K562 (cell line): ENCODE results near the gene PLCL2. TPM values are rescaled to one million over a fixed set of nuclear protein-coding genes. Genes with fewer than 3 reads are reported as not detected.

Source experiments
- ATAC-seq: fragments of 200-7000 bp; cut with Tn5 transposase; 3 replicates; pipeline ENCODE4 v1.9.1; 2020; ENCODE audit warnings: moderate library complexity
- Bru-seq: library from RNA; stranded (reverse); fragments of 400-500 nt; gene quantifications from one replicate; lab custom pipeline; 2021; lab: Mats Ljungman, UMichigan
- BruChase-seq, 2 experiments: library from RNA; stranded (reverse); fragments of 400-500 nt; gene quantifications; one replicate each; lab custom pipeline; 2021; lab: Mats Ljungman, UMichigan
- BruUV-seq: library from RNA; stranded (reverse); fragments of 400-500 nt; replicated peaks from 2 replicates; lab custom pipeline; 2021; lab: Mats Ljungman, UMichigan
- CTCF ChIA-PET: fragments of 300-600 bp; formaldehyde crosslinking; extraction: SDS; loops from one replicate; lab custom pipeline; 2021; ENCODE audit warnings: low intra/inter-chr PET ratio; lab: Yijun Ruan, JAX
- POLR2A ChIA-PET: fragments of 300-600, 350-650 bp; sonication (Branson Sonifier 250); formaldehyde crosslinking; extraction: SDS; loops from one replicate; lab custom pipeline; 2021; ENCODE audit warnings: antibody characterized with exemption, inconsistent platforms; lab: Yijun Ruan, JAX
- DNase-seq, 4 experiments: peaks; one replicate each; pipeline versions ENCODE4 v3.0.0 to v3.0.0-alpha.2; 2011 to 2018; ENCODE audit warnings: low spot score in 3 of 4, mixed read lengths in 3 of 4; ENCODE audit errors: extremely low read depth in 1 of 4
- FAIRE-seq: peaks from 2 replicates; lab custom pipeline; 2011; peaks lifted over from hg19 to GRCh38; lab: Jason Lieb, UNC
- H2AFZ ChIP-seq: 2 replicates; pipeline ENCODE4 v1.6.0; 2011; ENCODE audit warnings: low read depth, low read length, control low read depth, inconsistent platforms
- H3K27ac ChIP-seq: fragments of 200-600 bp; 3 replicates; pipeline ENCODE4 v1.8.0; 2011; ENCODE audit warnings: low read depth, mild to moderate bottlenecking, control low read depth, inconsistent platforms, low read length, moderate library complexity, mixed read lengths; ENCODE audit errors: extremely low read depth
- H3K27me3 ChIP-seq, 2 experiments: fragments of 300-600 bp in 1 of 2; 2 replicates in 1 of 2; 3 replicates in 1 of 2; pipeline versions ENCODE4 v1.6.0 to v1.8.0; 2011; ENCODE audit warnings: inconsistent platforms in 2 of 2, low read length in 2 of 2, mild to moderate bottlenecking in 1 of 2, mixed read lengths in 1 of 2, moderate library complexity in 1 of 2; ENCODE audit not compliant: control insufficient read depth in 2 of 2, insufficient read depth in 2 of 2
- H3K36me3 ChIP-seq: fragments of 300-600 bp; 3 replicates; pipeline ENCODE4 v1.8.0; 2011; ENCODE audit warnings: mild to moderate bottlenecking, low read length, inconsistent platforms; ENCODE audit not compliant: control insufficient read depth, insufficient read depth
- H3K4me1 ChIP-seq, 2 experiments: fragments of 200-600 bp in 1 of 2; replicated peaks in 1 of 2; 2 replicates in 1 of 2; 3 replicates in 1 of 2; pipeline versions ENCODE4 v1.5.1 to v1.8.0; 2011; ENCODE audit warnings: inconsistent platforms in 2 of 2, low read length in 2 of 2, mild to moderate bottlenecking in 1 of 2, mixed read lengths in 1 of 2, moderate library complexity in 1 of 2; ENCODE audit not compliant: control insufficient read depth in 2 of 2, insufficient read depth in 2 of 2
- H3K4me2 ChIP-seq: 2 replicates; pipeline ENCODE4 v1.6.1; 2011; ENCODE audit warnings: low read length, control low read depth, inconsistent platforms, mixed read lengths; ENCODE audit not compliant: insufficient read depth
- H3K4me3 ChIP-seq: fragments of 200-600 bp; sonication (generic), shearing (Covaris generic); 2 replicates; pipeline ENCODE4 v1.5.1; 2016; ENCODE audit warnings: control low read depth, inconsistent platforms
- H3K79me2 ChIP-seq: fragments of 200-600 bp; 3 replicates; pipeline ENCODE4 v1.8.0; 2011; ENCODE audit warnings: low read length, inconsistent platforms; ENCODE audit not compliant: control insufficient read depth, insufficient read depth
- H3K9ac ChIP-seq, 2 experiments: 2 replicates each; pipeline versions ENCODE4 v1.6.0 to v1.6.1; 2011; ENCODE audit warnings: low read depth in 2 of 2, low read length in 2 of 2, control low read depth in 1 of 2, inconsistent platforms in 1 of 2, mild to moderate bottlenecking in 1 of 2, mixed read lengths in 1 of 2; ENCODE audit not compliant: insufficient read depth in 1 of 2
- H3K9me1 ChIP-seq: one replicate; pipeline ENCODE4 v1.6.0; 2011; ENCODE audit warnings: inconsistent platforms, mild to moderate bottlenecking, low read length, moderate library complexity; ENCODE audit not compliant: control insufficient read depth, insufficient read depth
- H3K9me3 ChIP-seq: replicated peaks from 2 replicates; pipeline ENCODE4 v1.5.1; 2011; ENCODE audit warnings: low read depth, low read length, inconsistent platforms; ENCODE audit not compliant: control insufficient read depth, insufficient read depth
- H4K20me1 ChIP-seq: replicated peaks from 2 replicates; pipeline ENCODE4 v1.6.1; 2011; ENCODE audit warnings: low read length, inconsistent platforms, mixed read lengths; ENCODE audit not compliant: control insufficient read depth, insufficient read depth
- ARNT ChIP-seq, 2 experiments: fragments of 450-650 bp; IDR thresholded peaks; 2 replicates each; pipeline ENCODE4 v1.6.1; 2016; ENCODE audit warnings: mild to moderate bottlenecking in 1 of 2
- CXXC5 ChIP-seq: fragments of 250-450 bp; sonication (Bioruptor Pico); IDR thresholded peaks from 2 replicates; pipeline ENCODE4 v1.8.0; 2022; ENCODE audit warnings: inconsistent platforms, mild to moderate bottlenecking, moderate library complexity
- NCOA1 ChIP-seq: fragments of 450-650 bp; IDR thresholded peaks from 2 replicates; pipeline ENCODE4 v1.6.1; 2016; ENCODE audit warnings: low read depth
- RB1 ChIP-seq: fragments of 450-650 bp; IDR thresholded peaks from 2 replicates; pipeline ENCODE4 v1.6.1; 2017; ENCODE audit warnings: low read depth, mild to moderate bottlenecking
- SPI1 ChIP-seq: IDR thresholded peaks from 2 replicates; pipeline ENCODE4 v1.6.1; 2011; ENCODE audit warnings: low read depth, low read length, control low read depth, borderline replicate concordance
- ZNF384 ChIP-seq: IDR thresholded peaks from 2 replicates; pipeline ENCODE4 v1.6.1; 2012; ENCODE audit warnings: low read depth, low read length, improper control_type of control experiment
- WGBS: fragments of 100-300 bp; shearing (Covaris generic); methylation state at CpG from one replicate; pipeline ENCODE4 v1.1.6; 2016; ENCODE audit warnings: low coverage, mixed read lengths; ENCODE audit not compliant: insufficient coverage; ENCODE audit errors: missing lambda C conversion rate; 5-methylcytosine and 5-hydroxymethylcytosine counted together
- in situ Hi-C: fragments of 300-500 bp; cut with MboI; formaldehyde crosslinking; loops from 4 replicates; pipeline ENCODE4 v1.15.0; 2018; ENCODE audit warnings: inconsistent platforms, mixed read lengths
- intact Hi-C: fragments of 100-400 bp; cut with micrococcal nuclease; formaldehyde crosslinking; loops from 2 replicates; pipeline ENCODE4 v1.14.2; 2022
- long read RNA-seq, 3 experiments: library from polyadenylated mRNA in 2 of 3; library from RNA in 1 of 3; unstranded in 2 of 3; stranded (forward) in 1 of 3; transcript quantifications; one replicate each; pipeline ENCODE4 v2.0.0, GENCODE V29; 2019 to 2022
- polyA minus RNA-seq, 3 experiments: library from RNA; depleted of rRNA, polyadenylated mRNA; stranded (reverse); fragments of >200 nt; gene quantifications; 2 replicates each; pipeline ENCODE4 v1.2.3, GENCODE V29; 2011
- polyA plus RNA-seq, 8 experiments: library from polyadenylated mRNA; depleted of rRNA in 4 of 8; stranded (reverse) in 5 of 8; unstranded in 3 of 8; fragments of >200 nt; fragmentation: Nextera tagmentation in 2 of 8; fragmentation: Illumina TruSeq in 1 of 8; extraction: Ambion mirVana in 2 of 8; extraction: Trizol in 1 of 8; gene quantifications; 2 replicates each; pipeline versions ENCODE4 v1.2.1 to v1.2.3, GENCODE V29; 2011 to 2014; ENCODE audit warnings: inconsistent platforms in 1 of 8, missing spikeins in 1 of 8
- total RNA-seq, 7 experiments: library from RNA; depleted of rRNA in 6 of 7; stranded (reverse); fragments of >200 nt in 6 of 7; fragmentation: Illumina TruSeq in 2 of 7; extraction: Trizol in 2 of 7; gene quantifications; 2 replicates each; pipeline versions ENCODE4 v1.2.1 to v1.2.3, GENCODE V29; 2011 to 2021; ENCODE audit warnings: low replicate concordance in 1 of 7
- TF ChIP-seq, protein P1 (sequence below): sonication (generic); formaldehyde crosslinking; IDR thresholded peaks from 2 replicates; pipeline ENCODE4 v1.8.0; 2023; ENCODE audit warnings: mild to moderate bottlenecking, missing genetic modification reagents
- TF ChIP-seq, protein P2 (sequence below): IDR thresholded peaks from 2 replicates; pipeline ENCODE4 v1.6.1; 2016; ENCODE audit warnings: missing genetic modification characterization, missing compliant biosample characterization
- TF ChIP-seq, protein P3 (sequence below), 2 experiments: IDR thresholded peaks; 2 replicates each; pipeline ENCODE4 v1.6.1; 2011; ENCODE audit warnings: borderline replicate concordance in 1 of 2, control low read depth in 1 of 2, low read depth in 1 of 2, low read length in 1 of 2, mild to moderate bottlenecking in 1 of 2, mixed read lengths in 1 of 2, moderate library complexity in 1 of 2; ENCODE audit not compliant: insufficient read depth in 1 of 2, insufficient read length in 1 of 2, poor library complexity in 1 of 2, severe bottlenecking in 1 of 2; ENCODE audit errors: extremely low read depth in 1 of 2

PLCL2 gene
- total RNA-seq (2011; cell fraction: chromatin; rRNA removed; ENCODE audit: low replicate concordance) = 0.12 and 0.46 TPM in 2 replicates
- 0.33 and 0.39 TPM in 2 replicates for total RNA-seq (2011; cell fraction: nucleolus; rRNA removed)
- total RNA-seq (2011; cell fraction: nucleoplasm; rRNA removed) = 0.31 and 0.37 TPM in 2 replicates
- total RNA-seq (2014; rRNA removed) (0.04 and 0.09 TPM in 2 replicates), total RNA-seq (2014; rRNA removed; fragmentation: Illumina TruSeq; extraction: Trizol) (0.10 and 0.11 TPM in 2 replicates), total RNA-seq (2015; rRNA removed; fragmentation: Illumina TruSeq; extraction: Trizol) (0.11 TPM in 2 replicates), total RNA-seq (2021) (0.18 and 0.20 TPM in 2 replicates), polyA plus RNA-seq (2011; rRNA removed) (0.11 and 0.17 TPM in 2 replicates), polyA plus RNA-seq (2014; fragmentation: Illumina TruSeq; extraction: Trizol) (0.06 and 0.09 TPM in 2 replicates), polyA plus RNA-seq (2014; fragmentation: Nextera tagmentation; extraction: Ambion mirVana) (under 1 TPM in 1 of 2 experiments, not detected in 1; 0.03 TPM), polyA plus RNA-seq (2014; rRNA removed) (not detected in 2 replicates), polyA minus RNA-seq (2011; rRNA and poly(A)+ RNA removed) (0.53 and 0.54 TPM in 2 replicates), Bru-seq, nascent RNA (percentile 22 among the genes with signal in this experiment), BruChase-seq, experiment 1, labeled RNA remaining after a 2-hour chase (percentile 24 among the genes with signal in this experiment), BruChase-seq, experiment 2, labeled RNA remaining after a 6-hour chase (percentile 19 among the genes with signal in this experiment)
- polyA plus RNA-seq (2011; cell fraction: cytosol; rRNA removed) = 0.07 and 0.10 TPM in 2 replicates
- polyA plus RNA-seq (2011; cell fraction: nucleus; rRNA removed) = 0.14 and 0.15 TPM in 2 replicates
- 0.05 and 0.08 TPM in 2 replicates for polyA plus RNA-seq (2012)
- 0.29 TPM in 1 of 2 replicates, not detected in the other for polyA minus RNA-seq (2011; cell fraction: cytosol; rRNA and poly(A)+ RNA removed)
- 0.40 and 0.56 TPM in 2 replicates for polyA minus RNA-seq (2011; cell fraction: nucleus; rRNA and poly(A)+ RNA removed)
- long read RNA-seq, experiment 1, full-length matches to known transcripts = 1 of 1 reads
- long read RNA-seq, experiment 1, partial matches to known transcripts = 0 of 1 reads
- long read RNA-seq, experiment 1, other reads (novel, unspliced or antisense) = 0 of 1 reads
- long read RNA-seq, experiment 2 = 0 reads
- long read RNA-seq, experiment 3, partial matches to known transcripts = 0 of 1 reads
- long read RNA-seq, experiment 3, other reads (novel, unspliced or antisense) = 1 of 1 reads

DNA sequence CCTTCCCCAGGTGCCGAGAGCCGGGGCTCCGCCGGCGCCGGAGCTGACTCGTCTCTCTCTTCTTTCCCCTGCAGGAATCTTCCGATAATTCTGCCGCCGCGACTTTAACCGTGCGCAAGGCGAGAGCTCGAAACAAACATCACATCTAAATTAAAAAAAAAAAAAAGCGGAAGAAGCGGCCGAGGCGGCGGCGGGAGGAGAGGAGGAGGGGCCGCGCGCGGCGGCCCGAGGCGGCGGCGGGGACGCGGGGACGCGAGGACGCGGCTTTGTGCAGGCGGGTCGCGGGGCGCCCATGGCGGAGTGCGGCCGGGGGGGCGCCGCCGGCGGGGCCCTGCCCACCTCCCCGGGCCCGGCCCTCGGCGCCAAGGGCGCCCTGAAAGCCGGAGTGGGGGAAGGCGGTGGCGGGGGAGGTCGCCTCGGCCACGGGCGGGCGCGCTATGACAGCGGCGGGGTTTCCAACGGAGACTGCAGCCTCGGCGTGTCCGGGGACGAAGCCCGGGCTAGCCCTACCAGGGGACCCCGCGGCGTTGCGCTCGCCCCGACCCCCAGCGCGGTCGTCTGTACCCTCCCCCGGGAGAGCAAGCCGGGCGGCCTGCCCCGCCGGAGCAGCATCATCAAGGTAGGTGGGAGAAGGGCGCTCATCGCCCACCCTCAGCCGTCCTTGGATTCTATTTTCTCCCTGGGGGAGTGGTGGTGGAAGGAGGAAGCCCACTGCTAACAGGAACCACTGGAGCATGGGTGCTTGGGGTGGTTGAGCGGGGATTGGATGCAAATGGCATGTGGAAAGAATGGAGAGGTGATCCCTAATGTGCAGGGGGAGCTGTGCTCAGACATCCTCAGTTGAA lies at the start of gene PLCL2:
TSS of gene PLCL2 (plus strand) at position 208 of the 845 bp plus-strand sequence. CDS start at position 293, 85 bp downstream.
- DNase-seq (peak; percentile 42 to 58 (median 56)), ATAC-seq (peak; percentile 73), FAIRE-seq (no peak)
- no TSS peak for BruUV-seq
- H2AFZ ChIP-seq = peak within 1 kb of the TSS; percentile 71
- H3K79me2 ChIP-seq = no peaks in the 10 kb centered on the region
- peaks cover 29 to 31% of the 10 kb centered on the region in 2 experiments for H3K27me3 ChIP-seq
- peak within 1 kb of the TSS; percentile 42 for H3K4me3 ChIP-seq
- intact Hi-C loops = loop anchor here (2.0 kb wide), 1 partner anchor 148 kb away; no protein-coding TSS in a partner anchor
- in situ Hi-C loops = no loop called here
- peaks cover 0 to 17% of the 10 kb centered on the region in 2 experiments; a peak in 3 of 5 replicates for H3K4me1 ChIP-seq
- CTCF ChIA-PET = no interaction called here
- no peaks in the 10 kb centered on the region for H3K36me3 ChIP-seq
- H4K20me1 ChIP-seq = no peaks in the 10 kb centered on the region
- peak within 1 kb of the TSS in 1 of 2 experiments; percentile 80; a peak in 2 of 4 replicates for H3K9ac ChIP-seq
- H3K9me1 ChIP-seq = no peaks in the 10 kb centered on the region
- no peaks in the 10 kb centered on the region for H3K9me3 ChIP-seq
- peak within 1 kb of the TSS; percentile 47 for H3K4me2 ChIP-seq
- H3K27ac ChIP-seq = no peak within 1 kb of the TSS
- POLR2A ChIA-PET = interaction anchor here (0.6 to 0.9 kb wide), 2 partner anchors 19 to 350 kb away, joined by 3 read pairs; no protein-coding TSS in a partner anchor
- WGBS = 3% methylated on average over 21 of the region's 87 CpGs
- TF ChIP-seq ARNT (IDR thresholded peaks at IDR 0.05) (no peak), NCOA1 (no peak), CXXC5 (peak; percentile 64; the same call in 1 of the 2 replicates), SPI1 (0 out of 2 replicates have a peak, but pooled peaks have one; percentile 31), ZNF384 (peak; percentile 84), RB1 (peak; percentile 53; the same call in 1 of the 2 replicates)
- TF ChIP-seq, protein P1, sequence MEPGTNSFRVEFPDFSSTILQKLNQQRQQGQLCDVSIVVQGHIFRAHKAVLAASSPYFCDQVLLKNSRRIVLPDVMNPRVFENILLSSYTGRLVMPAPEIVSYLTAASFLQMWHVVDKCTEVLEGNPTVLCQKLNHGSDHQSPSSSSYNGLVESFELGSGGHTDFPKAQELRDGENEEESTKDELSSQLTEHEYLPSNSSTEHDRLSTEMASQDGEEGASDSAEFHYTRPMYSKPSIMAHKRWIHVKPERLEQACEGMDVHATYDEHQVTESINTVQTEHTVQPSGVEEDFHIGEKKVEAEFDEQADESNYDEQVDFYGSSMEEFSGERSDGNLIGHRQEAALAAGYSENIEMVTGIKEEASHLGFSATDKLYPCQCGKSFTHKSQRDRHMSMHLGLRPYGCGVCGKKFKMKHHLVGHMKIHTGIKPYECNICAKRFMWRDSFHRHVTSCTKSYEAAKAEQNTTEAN (CRISPR knock-in tag) = no peak
- TF ChIP-seq, protein P2, sequence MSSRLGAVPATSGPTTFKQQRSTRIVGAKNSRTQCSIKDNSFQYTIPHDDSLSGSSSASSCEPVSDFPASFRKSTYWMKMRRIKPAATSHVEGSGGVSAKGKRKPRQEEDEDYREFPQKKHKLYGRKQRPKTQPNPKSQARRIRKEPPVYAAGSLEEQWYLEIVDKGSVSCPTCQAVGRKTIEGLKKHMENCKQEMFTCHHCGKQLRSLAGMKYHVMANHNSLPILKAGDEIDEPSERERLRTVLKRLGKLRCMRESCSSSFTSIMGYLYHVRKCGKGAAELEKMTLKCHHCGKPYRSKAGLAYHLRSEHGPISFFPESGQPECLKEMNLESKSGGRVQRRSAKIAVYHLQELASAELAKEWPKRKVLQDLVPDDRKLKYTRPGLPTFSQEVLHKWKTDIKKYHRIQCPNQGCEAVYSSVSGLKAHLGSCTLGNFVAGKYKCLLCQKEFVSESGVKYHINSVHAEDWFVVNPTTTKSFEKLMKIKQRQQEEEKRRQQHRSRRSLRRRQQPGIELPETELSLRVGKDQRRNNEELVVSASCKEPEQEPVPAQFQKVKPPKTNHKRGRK (tag) = no peak
- TF ChIP-seq, protein P3, sequence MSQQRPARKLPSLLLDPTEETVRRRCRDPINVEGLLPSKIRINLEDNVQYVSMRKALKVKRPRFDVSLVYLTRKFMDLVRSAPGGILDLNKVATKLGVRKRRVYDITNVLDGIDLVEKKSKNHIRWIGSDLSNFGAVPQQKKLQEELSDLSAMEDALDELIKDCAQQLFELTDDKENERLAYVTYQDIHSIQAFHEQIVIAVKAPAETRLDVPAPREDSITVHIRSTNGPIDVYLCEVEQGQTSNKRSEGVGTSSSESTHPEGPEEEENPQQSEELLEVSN (IDR thresholded peaks at IDR 0.05; ENCODE audit: borderline replicate concordance in 1 of 2, extremely low read depth in 1 of 2, insufficient read depth in 1 of 2, insufficient read length in 1 of 2, low read depth in 1 of 2, low read length in 1 of 2, poor library complexity in 1 of 2, severe bottlenecking in 1 of 2) = peak in 1 of 2 experiments; percentile 77
